Keratinocyte (primary cell): ENCODE data around the gene SLC26A2. TPM values are rescaled to one million over a fixed set of nuclear protein-coding genes. Genes with fewer than 3 reads are reported as not detected.

Experiments
- DNase-seq: peaks from one replicate; pipeline ENCODE4 v3.0.0-alpha.2; 2011; ENCODE audit warnings: low read depth, missing footprints, low spot score
- FAIRE-seq: peaks from 2 replicates; lab custom pipeline; 2011; peaks lifted over from hg19 to GRCh38; lab: Jason Lieb, UNC
- H2AFZ ChIP-seq: 2 replicates; pipeline ENCODE4 v1.6.0; 2012; ENCODE audit warnings: low read length, control low read depth, inconsistent platforms; ENCODE audit not compliant: control insufficient read depth
- H3K27ac ChIP-seq: 2 replicates; pipeline ENCODE4 v1.5.1; 2011; ENCODE audit warnings: low read length; ENCODE audit not compliant: control insufficient read depth, insufficient read depth
- H3K27me3 ChIP-seq: 3 replicates; pipeline ENCODE4 v1.6.0; 2011; ENCODE audit warnings: low read length; ENCODE audit not compliant: control insufficient read depth, insufficient read depth; ENCODE audit errors: extremely low read depth
- H3K36me3 ChIP-seq, 2 experiments: 2 replicates in 1 of 2; 3 replicates in 1 of 2; pipeline ENCODE4 v1.5.1; 2011; ENCODE audit warnings: low read length in 2 of 2, mild to moderate bottlenecking in 1 of 2; ENCODE audit not compliant: control insufficient read depth in 2 of 2, insufficient read depth in 2 of 2; ENCODE audit errors: extremely low read depth in 1 of 2
- H3K4me1 ChIP-seq: 3 replicates; pipeline ENCODE4 v1.5.1; 2011; ENCODE audit warnings: low read length; ENCODE audit not compliant: control insufficient read depth, insufficient read depth; ENCODE audit errors: extremely low read depth
- H3K4me2 ChIP-seq: 3 replicates; pipeline ENCODE4 v1.6.0; 2011; ENCODE audit warnings: low read depth, low read length; ENCODE audit not compliant: control insufficient read depth, insufficient read depth; ENCODE audit errors: extremely low read depth
- H3K4me3 ChIP-seq, 3 experiments: fragments of 200-600 bp in 1 of 3; sonication (generic) in 1 of 3; 2 replicates in 2 of 3; 3 replicates in 1 of 3; pipeline ENCODE4 v1.5.1; 2011 to 2016; ENCODE audit warnings: low read length in 3 of 3, mild to moderate bottlenecking in 3 of 3, control low read depth in 2 of 3, inconsistent platforms in 1 of 3, low read depth in 1 of 3, mixed read lengths in 1 of 3, mixed run types in 1 of 3, moderate library complexity in 1 of 3; ENCODE audit not compliant: control insufficient read depth in 2 of 3, insufficient read depth in 2 of 3; ENCODE audit errors: extremely low read depth in 1 of 3
- H3K79me2 ChIP-seq: 2 replicates; pipeline ENCODE4 v1.6.0; 2012; ENCODE audit warnings: low read length; ENCODE audit not compliant: control insufficient read depth, insufficient read depth
- H3K9ac ChIP-seq: 3 replicates; pipeline ENCODE4 v1.6.0; 2011; ENCODE audit warnings: low read length; ENCODE audit not compliant: control insufficient read depth, insufficient read depth; ENCODE audit errors: extremely low read depth
- H3K9me1 ChIP-seq: 3 replicates; pipeline ENCODE4 v1.6.0; 2011; ENCODE audit warnings: low read length; ENCODE audit not compliant: control insufficient read depth, insufficient read depth; ENCODE audit errors: extremely low read depth
- H3K9me3 ChIP-seq: 2 replicates; pipeline ENCODE4 v1.5.1; 2012; ENCODE audit warnings: low read depth, low read length; ENCODE audit not compliant: control insufficient read depth
- H4K20me1 ChIP-seq: 3 replicates; pipeline ENCODE4 v1.6.0; 2011; ENCODE audit warnings: low read length; ENCODE audit not compliant: control insufficient read depth, insufficient read depth; ENCODE audit errors: extremely low read depth
- EZH2 ChIP-seq: IDR thresholded peaks from one replicate; pipeline ENCODE4 v1.6.1; 2012; ENCODE audit warnings: inconsistent platforms, mild to moderate bottlenecking, low read length, moderate library complexity
- dilution Hi-C: fragments of 300-500 bp; cut with MboI; formaldehyde crosslinking; loops from one replicate; pipeline ENCODE4 v1.7.0; 2020; ENCODE audit warnings: low sequenced_read_pairs; ENCODE audit not compliant: extremely low pct_ligation_motif_present
- polyA plus RNA-seq, 5 experiments: library from polyadenylated mRNA; depleted of rRNA in 3 of 5; stranded (reverse) in 3 of 5; stranded (forward) in 1 of 5; unstranded in 1 of 5; fragments of >200 nt; gene quantifications; 1 replicate in 1 of 5; 2 replicates in 3 of 5; 3 replicates in 1 of 5; pipeline versions ENCODE4 v1.2.1 to v1.2.3, GENCODE V29; 2011 to 2012; ENCODE audit warnings: missing spikeins in 2 of 5, low read depth in 1 of 5, low replicate concordance in 1 of 5
- TF ChIP-seq, protein P1 (sequence below), 3 experiments: IDR thresholded peaks in 1 of 3; conservative IDR thresholded peaks in 1 of 3; optimal IDR thresholded peaks in 1 of 3; 2 replicates in 2 of 3; 3 replicates in 1 of 3; pipeline versions ENCODE3 to v1.5.1; 2011; ENCODE audit warnings: low read length in 3 of 3, mild to moderate bottlenecking in 3 of 3, moderate library complexity in 2 of 3, control low read depth in 1 of 3, inconsistent platforms in 1 of 3; ENCODE audit not compliant: insufficient read depth in 2 of 3; ENCODE audit errors: extremely low read depth in 1 of 3

The SLC26A2 gene
- polyA plus RNA-seq, 1 donor (not counting 4 experiments of a cell fraction or from before 2014, with no cell fraction given): 10.3 TPM

DNA sequence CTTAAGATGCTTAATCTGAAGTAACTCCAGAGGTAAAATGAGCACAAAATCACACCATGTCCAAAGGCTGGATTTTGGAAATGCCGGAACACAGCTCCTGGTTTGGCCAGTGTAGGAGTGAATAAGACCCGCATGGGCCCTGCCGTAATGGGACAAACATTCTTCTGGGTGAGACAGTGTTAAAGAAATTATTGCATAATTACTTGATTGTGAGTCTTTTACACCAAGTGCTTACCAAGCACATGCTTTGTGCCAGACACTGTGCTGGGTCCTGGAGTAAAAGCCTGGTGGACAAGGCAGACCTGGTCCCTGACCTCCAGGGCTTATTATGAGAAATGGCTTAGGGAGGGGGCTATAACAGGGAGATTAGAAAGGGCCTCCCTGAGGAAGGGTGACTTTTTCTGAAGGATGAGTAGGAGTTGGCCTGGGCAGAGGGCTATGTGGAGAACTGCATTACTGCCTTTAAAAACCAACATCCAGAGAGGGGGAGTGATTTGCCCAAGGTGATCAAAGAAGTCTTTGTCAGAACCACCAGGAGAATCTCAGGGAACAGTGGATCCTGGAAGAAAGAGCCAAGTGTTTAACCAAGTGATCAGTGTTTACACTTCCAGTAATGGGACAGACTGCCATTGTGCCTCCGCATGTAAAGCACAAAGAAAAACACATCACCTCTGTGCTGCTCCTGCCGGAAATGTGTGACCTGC, 19.5 kb upstream of the SLC26A2 start:
- no peak for TF ChIP-seq EZH2
- TF ChIP-seq, protein P1, sequence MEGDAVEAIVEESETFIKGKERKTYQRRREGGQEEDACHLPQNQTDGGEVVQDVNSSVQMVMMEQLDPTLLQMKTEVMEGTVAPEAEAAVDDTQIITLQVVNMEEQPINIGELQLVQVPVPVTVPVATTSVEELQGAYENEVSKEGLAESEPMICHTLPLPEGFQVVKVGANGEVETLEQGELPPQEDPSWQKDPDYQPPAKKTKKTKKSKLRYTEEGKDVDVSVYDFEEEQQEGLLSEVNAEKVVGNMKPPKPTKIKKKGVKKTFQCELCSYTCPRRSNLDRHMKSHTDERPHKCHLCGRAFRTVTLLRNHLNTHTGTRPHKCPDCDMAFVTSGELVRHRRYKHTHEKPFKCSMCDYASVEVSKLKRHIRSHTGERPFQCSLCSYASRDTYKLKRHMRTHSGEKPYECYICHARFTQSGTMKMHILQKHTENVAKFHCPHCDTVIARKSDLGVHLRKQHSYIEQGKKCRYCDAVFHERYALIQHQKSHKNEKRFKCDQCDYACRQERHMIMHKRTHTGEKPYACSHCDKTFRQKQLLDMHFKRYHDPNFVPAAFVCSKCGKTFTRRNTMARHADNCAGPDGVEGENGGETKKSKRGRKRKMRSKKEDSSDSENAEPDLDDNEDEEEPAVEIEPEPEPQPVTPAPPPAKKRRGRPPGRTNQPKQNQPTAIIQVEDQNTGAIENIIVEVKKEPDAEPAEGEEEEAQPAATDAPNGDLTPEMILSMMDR (optimal IDR thresholded peaks at IDR 0.05 in 1 of 3, IDR thresholded peaks at IDR 0.05 in 1 of 3, conservative IDR thresholded peaks at IDR 0.05 in 1 of 3; ENCODE audit: extremely low read depth in 1 of 3, insufficient read depth in 2 of 3, low read length in 3 of 3): no peak
- no peaks in the 10 kb centered on the region for H3K9me1 ChIP-seq
- no peak overlapping the region for H3K4me2 ChIP-seq
- dilution Hi-C loops: no loop called here
- no peak overlapping the region for H2AFZ ChIP-seq
- no peak overlapping the region for H3K9ac ChIP-seq
- H4K20me1 ChIP-seq: no peaks in the 10 kb centered on the region
- no peaks in the 10 kb centered on the region for H3K79me2 ChIP-seq
- DNase-seq (no peak), FAIRE-seq (no peak)
- no peak overlapping the region for H3K4me3 ChIP-seq
- H3K27ac ChIP-seq: no peak overlapping the region
- H3K4me1 ChIP-seq: peaks cover 47% of the 10 kb centered on the region
- H3K36me3 ChIP-seq: no peaks in the 10 kb centered on the region
- no peaks in the 10 kb centered on the region for H3K9me3 ChIP-seq
- no peaks in the 10 kb centered on the region for H3K27me3 ChIP-seq

DNA sequence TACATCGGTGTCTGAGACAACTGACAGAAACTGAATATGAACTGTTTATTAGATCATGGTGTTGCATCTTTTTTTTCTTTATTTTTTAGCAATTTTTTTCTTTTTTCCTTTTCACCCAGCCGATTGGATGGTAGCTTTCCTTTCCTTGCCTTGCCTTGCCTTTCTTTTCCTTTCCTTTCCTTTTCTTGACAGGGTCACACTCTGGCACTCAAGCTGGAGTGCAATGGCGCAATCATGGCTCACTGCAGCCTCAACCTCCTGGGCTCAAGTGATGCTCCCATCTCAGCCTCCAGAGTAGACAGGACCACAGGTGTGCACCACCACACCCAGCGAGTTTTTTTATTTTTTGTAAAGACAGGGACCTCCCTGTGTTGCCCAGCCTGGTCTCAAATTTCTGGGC, 18.8 kb upstream of the SLC26A2 start:
- no peaks in the 10 kb centered on the region for H3K9me3 ChIP-seq
- peaks cover 40% of the 10 kb centered on the region for H3K4me1 ChIP-seq
- H3K27ac ChIP-seq: no peak overlapping the region

More for the DNA sequence above, 18.8 kb upstream of the SLC26A2 start:
- TF ChIP-seq, protein P1 (optimal IDR thresholded peaks at IDR 0.05 in 1 of 3, IDR thresholded peaks at IDR 0.05 in 1 of 3, conservative IDR thresholded peaks at IDR 0.05 in 1 of 3; ENCODE audit: extremely low read depth in 1 of 3, insufficient read depth in 2 of 3, low read length in 3 of 3): no peak
- no peak for TF ChIP-seq EZH2
- H3K4me2 ChIP-seq: no peak overlapping the region
- no peak for FAIRE-seq
- H3K79me2 ChIP-seq: no peaks in the 10 kb centered on the region
- H2AFZ ChIP-seq: no peak overlapping the region
- H3K9me1 ChIP-seq: no peaks in the 10 kb centered on the region
- no peak overlapping the region for H3K4me3 ChIP-seq
- no peaks in the 10 kb centered on the region for H3K36me3 ChIP-seq
- H3K27me3 ChIP-seq: no peaks in the 10 kb centered on the region
- dilution Hi-C loops: no loop called here
- H4K20me1 ChIP-seq: no peaks in the 10 kb centered on the region
- DNase-seq: no peak
- no peak overlapping the region for H3K9ac ChIP-seq
